Hindlimb muscle (tissue), 1 donor: Measurements from ENCODE around the gene TP53INP2. TPM values are rescaled to one million over a fixed set of nuclear protein-coding genes. Genes with fewer than 3 reads are reported as not detected.
"Not testable (repeated sequence)": the region's sequence is repeated elsewhere in the genome, so short reads cannot be mapped to it uniquely, and the experiment has no call there.

ENCODE experiments used
- DNase-seq: peaks from one replicate; pipeline ENCODE4 v3.0.0-alpha.2; 2013
- polyA plus RNA-seq: library from polyadenylated mRNA; unstranded; fragments of 120-200 nt; gene quantifications from one replicate; pipeline ENCODE4 v1.2.1, GENCODE V29; 2013; ENCODE audit not compliant: insufficient read length

TP53INP2 gene, protein sequence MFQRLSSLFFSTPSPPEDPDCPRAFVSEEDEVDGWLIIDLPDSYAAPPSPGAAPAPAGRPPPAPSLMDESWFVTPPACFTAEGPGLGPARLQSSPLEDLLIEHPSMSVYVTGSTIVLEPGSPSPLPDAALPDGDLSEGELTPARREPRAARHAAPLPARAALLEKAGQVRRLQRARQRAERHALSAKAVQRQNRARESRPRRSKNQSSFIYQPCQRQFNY
- polyA plus RNA-seq, result 11.5 TPM

DNA sequence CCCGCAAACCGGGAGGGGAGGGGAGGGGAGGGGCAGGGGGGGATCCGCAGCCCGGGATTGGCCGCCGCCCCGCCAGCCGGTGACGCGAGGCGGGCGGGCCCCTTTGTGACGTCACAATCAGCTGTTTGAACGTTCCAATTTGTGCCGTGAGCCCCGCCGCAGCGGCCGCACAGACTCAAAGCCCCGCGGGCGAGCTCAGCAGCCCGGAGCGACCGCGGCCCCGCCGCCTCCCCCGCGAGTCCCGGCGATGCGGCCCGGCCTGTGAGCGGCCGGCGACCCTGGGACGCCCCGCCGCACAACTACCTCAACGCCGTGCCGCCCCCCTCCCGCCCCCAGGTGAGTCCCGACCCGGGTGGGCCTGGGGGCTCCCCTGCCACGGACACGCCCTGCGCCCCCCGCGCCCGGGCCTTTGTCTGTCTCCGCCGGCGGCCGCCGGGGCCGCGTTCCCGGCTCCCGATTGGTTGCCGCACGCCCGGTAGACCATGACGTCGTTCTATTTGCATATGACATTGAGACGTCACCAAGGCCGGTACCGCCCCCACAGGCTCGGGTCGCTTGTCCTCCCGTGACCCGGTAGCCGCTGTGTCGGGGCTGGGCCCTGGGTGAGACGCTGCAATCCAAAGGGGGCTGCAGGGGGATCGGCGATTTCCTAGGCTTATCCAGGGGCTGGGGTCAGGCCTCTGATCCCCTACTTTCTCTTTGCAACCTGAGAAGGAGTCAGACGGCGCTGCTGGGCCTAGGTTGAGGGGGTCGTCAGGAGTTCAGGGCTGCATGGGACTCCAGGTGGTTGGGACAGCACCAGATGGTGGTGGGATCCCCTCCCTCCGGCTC is at the start of gene TP53INP2:
Gene TP53INP2, plus strand, starts transcription at position 168 of the 831 bp plus-strand sequence. CDS start 4,396 bp downstream, outside the sequence.
- peak; percentile 86 for DNase-seq

DNA sequence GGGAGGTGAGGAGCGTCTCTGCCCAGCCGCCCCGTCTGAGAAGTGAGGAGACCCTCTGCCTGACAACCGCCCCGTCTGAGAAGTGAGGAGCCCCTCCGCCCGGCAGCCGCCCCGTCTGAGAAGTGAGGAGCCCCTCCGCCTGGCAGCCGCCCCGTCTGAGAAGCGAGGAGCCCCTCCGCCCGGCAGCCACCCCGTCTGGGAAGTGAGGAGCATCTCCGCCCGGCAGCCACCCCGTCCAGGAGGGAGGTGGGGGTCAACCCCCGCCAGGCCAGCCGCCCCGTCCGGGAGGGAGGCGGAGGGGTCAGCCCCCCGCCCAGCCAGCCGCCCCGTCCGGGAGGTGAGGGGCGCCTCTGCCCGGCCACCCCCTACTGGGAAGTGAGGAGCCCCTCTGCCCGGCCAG is 45.5 kb upstream of the TP53INP2 start:
- DNase-seq, result not testable (repeated sequence)

DNA sequence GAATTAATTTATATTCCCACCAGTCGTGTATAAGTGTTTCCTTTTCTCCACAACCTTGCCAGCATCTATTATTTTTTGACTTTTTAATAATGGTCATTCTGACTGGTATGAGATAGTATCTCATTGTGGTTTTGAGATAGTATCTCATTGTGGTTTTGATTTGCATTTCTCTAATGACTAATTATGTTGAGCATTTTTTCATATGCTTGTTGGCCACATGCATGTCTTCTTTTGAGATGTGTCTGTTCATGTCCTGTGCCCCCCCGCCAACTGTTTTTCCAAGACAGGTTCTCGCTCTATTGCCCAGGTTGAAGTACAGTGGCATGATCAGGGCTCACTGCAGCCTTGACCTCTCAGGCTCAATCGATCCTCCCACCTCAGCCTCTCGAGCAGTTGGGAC is 42.3 kb upstream of the TP53INP2 start:
- not testable (repeated sequence) for DNase-seq

DNA sequence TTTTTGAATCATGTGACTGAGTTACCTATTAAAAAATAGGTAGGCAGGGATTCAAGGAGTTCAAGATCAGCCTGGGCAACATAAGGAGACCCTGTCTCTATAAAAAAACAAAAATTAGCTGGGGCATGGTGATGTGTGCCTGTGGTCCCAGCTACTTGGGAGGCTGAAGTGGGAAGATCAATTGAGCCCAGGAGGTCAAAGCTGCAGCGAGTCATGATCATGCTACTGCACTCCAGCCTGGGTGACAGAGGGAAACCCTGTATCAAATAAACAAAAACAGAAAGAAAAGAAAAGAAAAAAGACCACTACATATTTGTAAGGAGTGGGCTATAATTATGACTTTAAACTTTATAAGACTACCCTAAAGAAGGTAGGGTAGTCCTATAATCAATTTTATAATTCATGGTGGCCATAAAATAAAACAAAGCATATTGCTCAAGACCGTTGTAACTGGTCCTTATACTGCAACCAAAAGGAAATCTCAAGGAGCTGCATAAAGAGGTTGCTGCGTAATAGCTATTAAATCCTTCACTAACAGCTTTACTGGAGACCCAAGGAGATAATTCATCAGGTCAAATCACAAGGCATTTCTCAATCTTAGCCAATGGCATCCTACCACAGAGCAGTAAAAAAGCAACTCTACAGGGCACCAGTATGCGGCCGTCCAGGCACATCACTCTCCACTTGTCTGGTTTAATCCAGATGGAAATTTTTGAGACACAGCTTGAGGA is 40.8 kb upstream of the TP53INP2 start:
- no peak for DNase-seq

DNA sequence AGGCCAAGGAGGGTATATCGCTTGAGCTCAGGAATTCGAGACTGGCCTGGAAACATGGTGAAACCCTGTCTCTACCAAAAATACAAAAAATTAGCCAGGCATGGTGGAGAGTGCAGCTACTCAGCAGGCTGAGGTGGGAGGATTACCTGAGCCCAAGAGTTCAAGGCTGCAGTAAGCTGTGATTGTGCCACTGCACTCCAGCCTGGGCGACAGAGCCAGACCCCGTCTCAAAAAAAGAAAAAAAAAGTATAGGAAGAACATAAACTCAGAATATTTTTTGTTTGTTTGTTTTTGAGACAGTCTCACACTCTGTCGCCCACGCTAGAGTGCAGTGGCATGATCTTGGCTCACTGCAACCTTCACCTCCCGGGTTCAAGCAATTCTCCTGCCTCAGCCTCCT is 39.4 kb upstream of the TP53INP2 start:
- not testable (repeated sequence) for DNase-seq

DNA sequence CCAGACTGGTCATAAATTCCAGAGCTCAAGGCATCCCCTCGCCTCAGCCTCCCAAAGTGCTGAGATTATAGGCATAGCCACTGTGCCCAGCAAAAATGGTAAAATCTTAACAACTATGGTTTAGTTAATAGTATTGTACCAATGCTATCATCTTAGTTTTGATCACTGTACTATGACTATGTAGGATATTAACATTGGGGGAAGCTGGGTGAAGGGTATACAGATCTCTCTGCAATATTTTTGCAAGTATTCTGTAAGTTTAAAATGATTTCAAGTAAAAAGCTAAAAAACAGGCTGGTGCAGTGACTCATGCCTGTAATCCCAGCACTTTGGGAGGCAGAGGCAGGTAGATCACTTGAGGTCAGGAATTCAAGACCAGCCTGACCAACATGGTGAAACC is 35.0 kb upstream of the TP53INP2 start:
- DNase-seq, result no peak

DNA sequence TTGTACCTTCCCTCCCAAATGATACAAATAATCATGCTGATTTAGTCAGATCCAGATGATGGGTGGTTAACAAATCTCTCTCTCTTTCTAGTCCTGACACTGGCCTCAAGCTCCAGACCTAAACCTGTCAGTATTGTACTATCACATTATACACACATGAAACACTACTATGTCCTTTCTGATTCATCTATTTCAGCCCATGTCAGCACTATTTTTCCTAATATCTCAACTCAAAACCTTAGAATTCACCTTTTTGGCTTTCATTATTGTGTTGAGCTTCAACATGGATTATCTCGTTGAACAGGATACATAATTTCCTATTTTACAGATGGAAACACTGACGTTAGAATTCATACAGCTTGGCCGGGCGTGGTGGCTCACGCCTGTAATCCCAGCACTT is 30.7 kb upstream of the TP53INP2 start:
- DNase-seq, result no peak

DNA sequence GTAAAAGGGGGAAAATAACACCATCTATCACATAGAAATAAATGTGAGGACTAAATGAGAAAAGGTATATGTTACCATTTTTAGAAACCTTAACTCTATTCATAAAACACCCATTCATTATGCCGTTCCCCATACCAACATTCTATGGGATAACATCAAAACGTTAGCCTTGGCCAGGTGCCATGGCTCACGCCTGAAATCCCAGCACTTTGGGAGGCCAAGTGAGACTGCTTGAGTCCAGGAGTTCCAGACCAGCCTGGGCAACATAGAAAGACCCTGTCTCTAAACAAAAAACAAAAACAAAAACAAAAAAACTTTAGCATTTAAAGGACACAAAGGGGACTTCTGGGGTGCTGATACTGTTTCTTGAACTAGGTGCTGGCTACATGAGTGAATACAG is 28.6 kb upstream of the TP53INP2 start:
- DNase-seq, result no peak

DNA sequence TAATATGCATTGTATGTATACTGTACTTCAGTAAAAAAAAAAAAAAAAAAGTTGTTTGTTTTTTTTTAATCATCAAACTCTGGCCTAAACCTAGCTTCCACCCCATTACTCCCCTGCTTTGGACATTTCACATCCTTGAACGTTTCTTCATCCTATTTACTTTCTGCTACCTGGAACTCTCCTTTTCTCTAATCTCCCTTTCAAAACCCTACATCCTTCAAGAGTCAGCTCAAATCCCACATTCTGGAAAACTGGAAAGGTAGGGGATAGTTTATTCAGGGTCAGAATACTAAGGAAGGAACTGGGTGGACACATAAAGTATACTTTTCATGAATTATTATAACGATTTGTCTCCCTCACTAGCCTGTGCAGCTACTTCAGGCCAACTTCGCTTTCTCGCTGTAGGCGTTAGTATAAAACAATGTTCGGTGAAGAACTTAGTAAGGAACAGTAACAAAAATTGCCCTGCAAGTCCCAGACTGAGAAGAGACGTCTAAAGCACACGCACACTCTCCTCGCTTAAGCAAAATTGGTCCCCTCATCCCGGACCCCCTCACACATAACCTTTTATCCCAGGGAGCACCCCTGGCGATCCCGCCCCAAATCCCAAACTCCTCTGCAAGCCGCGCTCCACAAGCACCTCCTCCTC is 28.0 kb upstream of the TP53INP2 start:
- peak; percentile 45 for DNase-seq

DNA sequence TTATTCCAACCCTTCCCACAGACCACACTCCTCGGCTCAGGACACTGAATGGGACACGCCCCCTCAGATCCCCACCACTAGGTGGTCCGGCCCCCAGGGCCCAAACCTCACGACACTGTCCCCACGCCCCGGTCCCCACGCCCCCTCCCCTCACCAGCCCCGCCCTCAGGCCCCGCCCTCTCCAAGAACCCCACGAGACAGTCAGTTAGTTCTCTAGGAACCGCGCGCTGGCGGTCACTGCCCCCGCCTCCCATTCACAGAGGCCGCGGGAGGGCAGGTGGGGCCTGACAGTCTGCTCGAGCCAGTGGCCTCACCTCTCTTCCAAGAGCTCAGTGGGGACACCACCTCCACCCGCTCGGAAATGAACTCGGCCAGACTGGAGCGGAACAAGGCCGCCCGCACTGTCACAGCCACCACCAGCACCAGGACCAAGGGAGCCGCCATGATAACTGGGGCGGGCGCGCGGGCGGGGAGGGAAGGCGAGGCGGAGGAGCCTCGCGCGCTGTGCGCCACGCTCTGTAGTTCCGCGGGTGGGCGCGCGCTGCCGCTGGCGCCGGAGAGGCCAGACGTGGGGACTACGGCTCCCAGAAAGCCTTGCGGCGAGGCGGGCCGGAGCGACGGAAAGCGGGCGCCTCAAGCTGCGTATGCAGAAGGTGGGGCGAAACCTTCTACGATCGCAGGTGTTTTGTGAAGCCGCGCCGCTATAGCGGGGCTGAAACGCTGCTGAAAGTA is 27.3 kb upstream of the TP53INP2 start, which contains the start of gene PIGU:
Gene PIGU, minus strand, starts transcription at position 451 of the 732 bp plus-strand sequence. Its CDS starts 7 bp downstream, at position 444.
- peak; percentile 98 for DNase-seq

DNA sequence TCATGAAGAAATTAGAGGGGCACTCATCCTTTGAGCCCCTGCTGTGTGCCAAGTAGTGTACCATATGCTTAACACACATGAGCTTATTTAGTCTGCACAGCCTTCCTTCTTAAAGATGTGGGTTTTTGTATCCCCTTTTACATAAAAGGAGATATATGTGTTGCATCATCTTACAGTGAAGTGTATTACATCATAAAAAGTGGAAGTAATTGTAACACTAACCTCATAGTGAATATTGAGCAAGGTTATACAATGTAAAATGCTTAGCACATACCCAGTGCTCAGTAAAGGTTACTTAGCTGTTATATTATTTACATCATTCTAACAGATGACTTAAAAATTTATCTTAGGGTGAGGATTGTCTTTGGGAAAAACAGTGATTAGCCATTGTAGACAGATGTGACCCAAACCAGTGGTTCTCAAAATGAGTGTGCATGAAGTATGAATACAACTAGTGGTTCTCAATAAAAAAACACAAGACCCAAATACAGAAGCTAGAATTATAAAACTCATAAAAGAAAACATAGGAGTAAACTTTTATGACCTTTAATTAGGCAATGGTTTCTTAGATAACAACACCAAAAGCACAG is 23.5 kb upstream of the TP53INP2 start:
- no peak for DNase-seq

DNA sequence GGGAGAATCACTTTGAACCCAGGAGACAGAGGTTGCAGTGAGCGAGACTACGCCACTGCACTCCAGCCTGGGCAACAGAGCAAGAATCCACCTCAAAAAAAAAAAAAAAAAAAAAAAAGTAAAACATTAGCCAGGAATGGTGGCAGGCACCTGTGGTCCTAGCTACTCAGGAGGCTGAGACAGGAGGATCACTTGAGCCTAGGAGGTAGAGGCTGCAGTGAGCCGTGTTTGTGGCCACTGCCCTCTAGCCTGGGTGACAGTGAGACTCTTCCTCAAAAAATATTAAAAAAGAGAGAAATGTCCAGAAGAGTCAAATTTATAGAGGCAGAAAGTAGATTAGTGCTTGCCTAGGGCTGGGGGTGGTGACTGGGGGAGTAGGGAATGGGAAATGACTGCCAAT is 20.5 kb upstream of the TP53INP2 start:
- DNase-seq, result no peak

DNA sequence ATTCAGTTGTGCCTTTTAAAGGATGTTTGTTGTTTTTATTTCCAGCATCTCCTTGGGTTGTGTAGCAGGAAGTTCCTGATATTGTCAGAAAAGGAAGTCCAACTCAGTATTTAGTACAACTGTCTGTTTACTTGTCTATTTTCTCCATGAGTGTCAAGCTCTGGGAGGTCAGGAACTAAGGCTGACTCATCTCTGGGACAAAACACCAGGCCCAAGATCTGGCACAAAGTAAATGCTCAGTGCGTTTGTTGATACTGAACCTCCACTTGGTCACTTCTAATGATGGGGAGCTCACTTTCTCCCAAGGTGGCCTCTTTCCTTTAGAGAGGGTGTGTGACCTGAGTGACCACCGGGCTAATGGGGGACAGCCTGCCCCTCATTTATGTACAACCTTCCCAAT is 14.7 kb upstream of the TP53INP2 start:
- no peak for DNase-seq

DNA sequence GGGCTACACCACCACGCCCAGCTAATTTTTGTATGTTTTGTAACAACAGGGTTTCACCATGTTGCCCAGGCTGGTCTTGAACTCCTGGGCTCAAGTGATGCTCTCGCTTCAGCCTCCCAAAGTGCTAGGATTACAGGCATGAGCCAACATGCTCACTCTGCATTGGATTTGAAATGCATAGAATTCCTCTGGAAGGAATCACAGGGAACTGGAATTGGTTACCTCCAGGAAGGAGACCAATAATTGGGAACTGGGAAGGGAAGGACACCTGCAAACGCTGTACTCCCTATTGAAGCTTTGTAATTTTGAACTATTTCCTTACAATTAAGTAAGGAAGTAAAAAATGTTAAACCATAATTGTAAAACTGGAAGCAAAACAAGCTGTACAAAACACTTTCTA is 12.3 kb upstream of the TP53INP2 start:
- no peak for DNase-seq

DNA sequence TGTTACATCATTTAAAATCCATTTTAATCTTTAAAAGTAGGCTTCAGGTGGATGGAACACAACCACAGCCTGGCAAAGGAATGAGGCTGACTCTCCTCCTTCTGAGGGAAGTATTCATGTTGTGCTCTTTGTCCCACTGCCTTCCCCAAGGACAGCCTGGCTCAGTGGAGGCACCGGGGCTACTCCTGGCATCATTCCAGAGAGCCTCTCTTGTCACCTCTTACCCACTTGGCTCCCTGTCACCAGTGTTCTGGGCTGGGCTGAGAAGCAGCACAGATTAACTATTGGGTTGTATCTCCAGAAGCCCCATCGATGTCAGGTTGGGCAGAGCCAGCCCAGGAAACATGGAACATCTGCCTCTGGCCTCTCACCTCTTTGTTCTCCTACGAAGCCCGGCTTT is 10.7 kb upstream of the TP53INP2 start:
- DNase-seq, result no peak

DNA sequence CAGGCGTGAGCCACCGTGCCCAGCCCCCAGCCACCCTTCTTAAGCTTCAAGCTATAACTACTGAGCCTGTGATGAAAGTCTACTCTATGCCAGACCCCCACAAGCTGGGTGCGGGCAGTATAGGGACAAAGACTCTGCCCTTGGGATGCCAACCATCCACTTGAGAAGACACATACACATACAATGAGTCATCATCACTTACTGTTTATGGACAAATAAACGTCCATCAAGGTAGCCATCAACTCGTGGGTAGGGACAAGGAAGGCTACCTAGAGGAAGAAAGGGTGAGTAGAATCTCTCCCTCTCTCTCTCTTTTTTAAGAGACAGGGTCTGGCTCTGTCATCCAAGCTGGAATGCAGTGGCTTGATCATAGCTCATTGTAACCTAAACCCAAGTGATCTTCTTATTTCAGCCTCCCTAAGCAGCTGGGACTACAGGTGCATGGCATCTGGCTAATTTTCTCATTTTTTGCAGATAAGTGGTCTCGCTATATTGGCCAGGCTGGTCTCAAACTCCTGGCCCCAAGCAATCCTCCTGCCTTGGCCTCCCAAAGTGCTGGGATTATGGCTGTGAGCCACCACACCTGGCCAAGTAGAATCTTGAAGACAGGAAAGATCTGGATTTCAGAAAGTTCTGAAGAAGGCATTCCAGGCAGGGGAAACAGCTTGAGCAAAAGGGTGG is 2.6 kb upstream of the TP53INP2 start:
- no peak for DNase-seq

DNA sequence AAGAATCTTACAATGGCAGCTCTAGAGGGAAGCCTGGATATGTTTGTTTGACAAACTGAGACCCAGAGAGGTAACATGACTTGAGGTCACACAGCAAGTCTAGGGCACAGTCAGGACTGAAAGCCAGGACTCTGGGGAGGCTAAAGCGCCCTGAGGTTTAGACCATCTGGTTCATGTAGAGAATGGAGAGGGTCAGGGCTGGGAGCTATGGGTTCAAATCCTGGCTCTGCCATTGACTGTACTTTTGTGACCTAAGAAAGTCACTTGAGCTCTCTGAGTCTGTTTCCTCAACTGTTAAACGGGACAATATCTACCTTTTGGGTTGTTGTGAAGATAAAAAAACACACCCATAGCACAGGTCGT is 1.1 kb upstream of the TP53INP2 start:
- DNase-seq, result no peak

DNA sequence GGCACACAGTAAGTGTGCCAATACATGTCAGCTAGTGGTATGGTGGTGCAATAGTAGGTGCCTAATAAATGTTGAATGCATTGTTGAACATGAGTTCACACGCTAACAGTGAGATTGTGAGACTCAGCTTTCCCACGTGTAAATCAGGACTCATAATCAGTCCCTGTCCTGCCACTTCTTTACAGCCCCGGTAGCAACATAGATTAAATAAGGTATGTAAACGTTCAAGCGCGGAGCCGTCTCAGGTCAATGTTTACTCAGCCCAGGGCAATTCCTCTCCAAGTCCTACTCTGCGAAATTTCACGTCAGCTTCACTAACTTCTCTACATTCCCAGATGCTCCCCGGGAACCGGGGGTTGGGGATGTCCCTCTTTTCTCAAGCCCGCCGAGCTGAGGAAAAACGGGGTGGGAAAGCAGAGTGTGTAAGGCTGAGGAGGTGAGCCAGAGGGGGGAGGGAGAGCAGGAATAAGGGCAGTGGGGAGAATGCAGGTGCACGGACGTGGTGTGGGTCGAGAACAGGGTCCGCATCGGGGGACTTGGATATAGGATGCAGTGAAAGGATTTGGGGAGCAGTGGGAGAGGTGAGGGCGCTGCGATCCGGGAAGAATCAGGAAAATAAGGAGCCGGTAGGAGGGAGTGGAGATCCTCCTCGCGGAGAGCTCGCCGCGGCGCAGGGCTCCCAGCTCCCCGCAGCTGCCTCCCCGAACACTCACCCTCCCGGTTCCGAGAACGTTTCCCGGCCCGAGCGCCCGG is 544 bp upstream of the TP53INP2 start:
- peak; percentile 36 for DNase-seq

DNA sequence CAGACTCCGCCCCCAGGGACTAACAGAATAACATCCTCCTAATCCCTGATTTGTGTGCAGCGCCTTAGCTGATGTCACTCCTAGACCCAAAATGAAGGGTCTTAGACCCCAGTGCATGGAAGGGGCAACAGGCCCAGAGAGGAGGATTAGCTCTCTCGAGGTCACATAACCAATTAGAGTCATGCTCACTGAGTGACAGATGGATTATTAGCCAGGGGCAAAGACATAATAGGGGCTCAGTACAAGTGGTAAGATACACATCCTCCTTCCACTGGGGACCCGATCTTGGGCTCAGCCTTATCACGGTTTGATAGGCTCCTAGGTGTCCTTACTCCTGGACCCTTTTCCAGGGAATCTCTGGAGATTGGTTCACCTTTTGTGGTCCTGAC is 858 bp downstream of the TP53INP2 start:
- DNase-seq, result no peak
